Measurements from ENCODE around the gene CELF1. TPM values are rescaled to one million over a fixed set of nuclear protein-coding genes. Genes with fewer than 3 reads are reported as not detected.

Gene CELF1
- total RNA-seq, 1 donor from 2014 or later, result 57.9 TPM

DNA sequence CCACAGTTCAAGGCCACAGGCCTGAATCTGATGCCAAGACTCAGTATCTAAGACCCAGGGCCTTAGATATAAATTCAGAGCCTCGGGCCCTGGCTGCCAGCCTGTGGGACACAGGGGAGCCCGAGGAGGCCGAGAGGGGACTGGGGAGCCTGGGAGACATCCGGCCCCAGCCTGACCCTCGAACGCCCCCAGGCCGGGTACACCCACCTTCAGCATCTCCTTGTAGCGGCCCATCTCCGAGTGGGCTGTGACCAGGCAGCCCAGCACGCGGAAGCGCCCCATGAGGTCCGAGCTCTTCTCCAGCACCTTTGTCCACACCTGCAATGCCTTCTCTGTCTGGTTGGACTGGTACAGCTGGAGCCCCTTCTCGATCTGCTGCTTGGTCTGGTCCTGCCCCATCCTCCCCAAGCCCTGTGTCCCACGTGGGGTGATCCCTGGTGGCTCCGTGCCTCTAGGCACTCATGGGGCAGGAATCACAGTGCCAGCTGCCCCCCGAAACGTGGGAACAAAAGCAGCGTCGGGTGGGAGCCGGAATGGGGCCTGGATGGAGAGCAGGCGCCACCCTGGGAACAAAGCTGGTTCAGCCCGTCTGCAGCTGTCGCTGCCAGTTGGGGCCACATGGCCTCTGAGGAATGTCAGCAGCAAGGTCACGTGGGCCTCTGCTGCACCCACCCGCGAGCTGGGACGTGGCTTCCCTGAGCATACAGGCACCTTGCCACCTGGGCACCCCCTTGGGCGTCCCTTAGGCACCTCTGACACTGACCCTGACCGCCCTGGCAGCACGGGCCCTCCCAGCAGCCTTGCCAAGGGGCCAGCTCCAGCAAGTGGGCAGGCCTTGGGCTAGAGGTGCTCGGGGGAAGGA lies 104.1 kb downstream of the CELF1 start, which contains the start of gene RAPSN:
Gene RAPSN, minus strand, starts transcription at position 571 of the 862 bp plus-strand sequence. Its CDS starts 172 bp downstream, at position 399.
- DNase-seq (ENCODE audit: low read depth in 2 of 2), result no peak

- DNase-seq (ENCODE audit: low read depth in 2 of 2), result no peak
Observed at GRCh38 chr11:47447906-47448305, 105.0 kb downstream of the CELF1 start.

DNA sequence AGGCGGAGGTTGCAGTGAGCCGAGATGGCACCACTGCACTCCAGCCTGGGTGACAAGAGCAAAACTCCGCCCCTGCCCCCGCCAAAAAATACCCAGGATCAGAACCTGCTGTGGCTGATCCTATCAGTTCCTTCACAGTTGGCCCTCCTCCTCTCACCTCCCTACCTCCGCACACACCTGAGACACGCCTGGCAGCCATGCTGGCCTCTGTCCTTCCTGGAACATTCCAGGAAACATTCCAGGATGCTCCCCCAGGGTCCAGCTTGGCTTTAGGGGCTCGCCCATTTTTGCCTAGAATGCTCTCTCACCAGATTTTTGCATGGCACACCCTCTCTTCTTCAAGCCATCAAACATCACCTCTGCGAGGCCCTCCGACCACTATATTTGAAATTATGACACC lies 106.1 kb downstream of the CELF1 start:
- no peak for DNase-seq (ENCODE audit: low read depth in 2 of 2)

DNA sequence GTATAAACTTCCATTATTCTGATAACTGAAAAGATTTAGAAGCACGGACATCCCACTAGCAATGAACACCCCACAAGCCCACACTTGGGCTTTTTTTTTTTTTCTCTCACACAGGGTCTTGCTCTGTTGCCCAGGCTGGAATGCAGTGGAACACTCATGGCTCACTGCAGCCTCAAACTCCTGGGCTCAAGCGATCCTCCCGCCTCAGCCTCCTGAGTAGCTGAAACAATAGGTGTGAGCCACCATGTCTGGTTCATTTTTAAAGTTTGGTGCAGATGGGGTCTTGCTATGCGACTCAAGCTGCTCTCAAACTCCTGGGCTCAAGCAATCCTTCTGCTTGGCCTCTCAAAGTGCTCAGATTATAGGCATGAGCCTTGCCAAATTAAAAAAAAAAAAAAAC lies 107.1 kb downstream of the CELF1 start:
- DNase-seq (ENCODE audit: low read depth in 2 of 2), result no peak

- no peak for DNase-seq (ENCODE audit: low read depth in 2 of 2)
Observed at GRCh38 chr11:47443817-47444216, 109.1 kb downstream of the CELF1 start.

- DNase-seq (ENCODE audit: low read depth in 2 of 2), result no peak
Observed at GRCh38 chr11:47443028-47443700, 109.8 kb downstream of the CELF1 start.

DNA sequence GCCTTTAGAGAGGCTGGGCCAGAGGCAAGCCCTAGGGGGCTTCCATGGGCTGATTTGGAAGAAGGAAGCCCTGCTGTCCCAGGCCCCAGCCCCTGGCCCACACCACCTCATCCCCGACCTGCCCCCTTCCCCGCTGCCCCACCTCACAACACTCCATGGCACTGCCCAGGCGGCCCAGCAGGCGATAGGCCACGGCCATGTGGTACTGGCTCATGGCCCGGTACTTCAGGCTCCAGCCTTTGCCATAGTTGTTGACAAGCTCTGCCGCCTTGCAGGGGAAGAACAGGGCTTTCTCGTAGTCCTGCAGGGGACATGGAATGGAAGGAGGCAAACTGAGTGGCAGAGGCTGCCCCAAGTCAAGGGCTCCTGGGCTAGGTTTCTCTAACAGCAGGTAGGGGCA lies 110.4 kb downstream of the CELF1 start:
- no peak for DNase-seq (ENCODE audit: low read depth in 2 of 2)

GRCh38 chr11:47441421-47441820 lies 111.5 kb downstream of the CELF1 start:
- no peak for DNase-seq (ENCODE audit: low read depth in 2 of 2)

GRCh38 chr11:47440054-47440476 lies 112.9 kb downstream of the CELF1 start:
- DNase-seq (ENCODE audit: low read depth in 2 of 2), result no peak

DNA sequence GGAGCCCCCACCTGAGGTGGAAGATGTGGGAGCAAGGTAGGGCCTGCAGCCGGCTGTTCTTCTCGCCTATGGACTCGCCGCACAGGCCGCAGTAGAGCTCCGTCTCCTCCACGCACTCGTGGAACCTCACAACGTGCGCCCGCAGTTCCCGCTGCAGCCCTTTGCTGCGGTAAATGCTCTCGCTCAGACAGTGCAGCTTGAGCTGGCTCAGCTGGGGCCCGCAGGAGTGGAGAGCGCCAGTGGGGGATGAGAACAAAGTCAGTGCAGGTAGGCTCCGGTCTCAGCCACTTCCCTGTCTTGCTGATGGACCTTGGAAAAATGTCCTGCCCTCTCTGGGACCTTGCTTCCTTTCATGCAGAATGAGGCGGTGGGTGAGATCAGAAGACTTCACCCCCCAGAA lies 114.2 kb downstream of the CELF1 start:
- DNase-seq (ENCODE audit: low read depth in 2 of 2), result no peak

DNA sequence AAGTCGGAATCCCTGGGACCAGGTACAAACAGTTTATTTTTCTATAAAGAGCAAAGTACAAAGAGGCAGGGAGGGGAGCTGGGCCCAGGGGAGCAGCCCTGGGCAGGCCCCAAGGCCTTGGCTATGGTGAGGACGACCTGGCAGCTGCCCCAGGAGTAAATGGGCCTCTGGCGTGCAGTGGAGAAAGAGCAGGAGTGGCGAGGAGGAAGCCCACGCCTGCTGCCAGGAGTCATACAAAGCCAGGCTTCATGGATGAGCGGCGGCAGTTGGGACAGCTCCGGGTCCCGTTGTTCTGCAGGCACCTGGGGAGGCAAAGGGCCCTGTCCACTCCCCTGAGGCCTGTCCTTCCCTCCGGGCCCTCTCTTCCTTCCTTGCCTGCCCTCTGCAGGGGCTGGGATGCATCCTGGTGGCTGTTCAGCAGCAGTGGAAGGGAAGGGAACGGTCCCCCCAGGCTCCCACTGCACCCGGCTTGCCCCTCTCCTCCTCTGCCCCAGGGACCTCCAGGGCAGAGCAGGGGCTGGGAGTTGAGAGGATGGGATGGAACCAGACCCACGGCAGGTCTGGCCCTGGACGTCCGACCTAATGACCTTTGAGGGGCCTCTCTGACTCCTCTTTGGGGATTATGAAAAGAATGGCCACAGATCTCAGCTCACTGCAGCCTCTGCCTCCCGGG lies 115.0 kb downstream of the CELF1 start:
- no peak for DNase-seq (ENCODE audit: low read depth in 2 of 2)

DNA sequence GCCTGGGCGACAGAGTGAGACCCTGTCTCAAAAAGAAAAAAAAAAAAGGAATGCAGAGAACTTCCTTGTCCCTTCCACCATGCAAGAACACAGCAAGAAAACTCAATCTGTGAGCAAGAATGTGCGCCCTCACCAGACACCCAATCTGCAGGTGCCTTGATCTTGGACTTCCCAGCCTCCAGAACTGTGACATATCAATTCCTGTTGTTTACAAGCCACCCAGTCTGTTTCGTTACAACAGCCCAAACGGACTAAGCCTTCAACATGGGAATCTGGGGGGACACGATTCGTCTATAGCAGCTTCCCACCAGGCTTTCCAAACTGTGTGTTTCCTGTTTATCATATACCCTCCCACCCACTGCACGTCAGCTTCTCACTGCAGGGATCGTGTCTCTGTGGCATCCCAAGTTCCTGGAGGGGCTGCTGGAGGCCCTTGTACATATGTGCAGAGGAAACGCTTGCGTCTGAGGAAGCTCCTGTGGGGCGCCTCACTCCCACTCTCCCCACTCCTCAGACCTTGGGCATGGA lies 115.7 kb downstream of the CELF1 start:
- DNase-seq (ENCODE audit: low read depth in 2 of 2), result no peak

GRCh38 chr11:47436726-47437125 lies 116.2 kb downstream of the CELF1 start:
- no peak for DNase-seq (ENCODE audit: low read depth in 2 of 2)

DNA sequence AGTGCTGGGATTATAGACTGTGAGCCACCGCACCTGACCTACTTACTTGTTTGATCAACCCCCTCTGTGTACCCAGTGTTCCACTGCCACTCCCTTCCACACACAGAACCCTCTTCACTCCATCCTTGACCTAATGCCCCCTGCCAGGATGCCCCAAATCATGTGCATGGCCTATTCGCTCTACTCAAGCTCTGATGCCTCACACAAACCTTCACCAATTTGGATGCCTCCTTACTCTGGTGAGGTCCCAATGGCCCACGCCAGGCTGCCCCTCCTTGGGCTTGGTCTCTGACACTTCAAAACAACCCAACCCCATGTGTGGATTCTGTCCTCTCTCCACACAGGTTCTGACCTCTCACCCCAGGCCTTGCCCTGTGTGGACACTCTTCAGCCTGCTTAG lies 117.2 kb downstream of the CELF1 start:
- DNase-seq (ENCODE audit: low read depth in 2 of 2), result no peak

DNA sequence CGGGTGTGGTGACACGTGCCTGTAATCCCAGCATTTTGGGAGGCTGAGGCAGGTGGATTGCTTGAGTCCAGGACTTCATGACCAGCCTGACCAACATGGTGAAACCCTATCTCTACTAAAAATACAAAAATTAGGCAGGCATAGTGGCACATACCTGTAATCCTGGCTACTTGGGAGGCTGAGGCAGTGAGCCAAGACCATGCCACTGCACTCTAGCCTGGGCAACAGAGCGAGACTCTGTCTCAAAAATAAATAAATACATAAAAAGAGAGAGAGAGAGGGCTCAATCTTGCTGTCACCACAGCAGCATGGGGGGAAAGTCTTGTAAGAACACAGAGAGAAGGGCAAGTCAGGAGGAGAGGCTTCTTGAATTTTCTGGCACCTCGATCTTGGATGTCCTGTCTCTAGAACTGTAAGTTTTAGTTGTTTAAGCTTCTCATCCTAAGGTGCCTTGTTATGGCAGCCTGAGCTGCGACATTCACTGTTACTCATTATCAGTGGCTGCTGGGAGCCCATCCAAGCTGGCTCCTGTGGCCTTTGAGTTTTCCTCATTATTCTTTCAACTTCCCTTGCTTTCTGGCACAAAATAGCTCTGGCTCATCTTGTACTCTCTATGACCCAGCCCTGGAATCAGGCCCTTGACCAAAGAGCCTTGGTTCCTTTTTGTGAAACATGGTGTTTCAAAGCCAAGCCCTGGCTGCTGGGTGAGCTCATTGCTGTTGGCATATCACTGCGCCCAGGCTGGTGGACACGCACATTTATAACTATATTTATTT lies 118.7 kb downstream of the CELF1 start:
- peak; percentile 28 to 40 for DNase-seq (ENCODE audit: low read depth in 2 of 2)

GRCh38 chr11:47433157-47433556 lies 119.8 kb downstream of the CELF1 start:
- no peak for DNase-seq (ENCODE audit: low read depth in 2 of 2)

GRCh38 chr11:47431356-47432083 lies 121.4 kb downstream of the CELF1 start:
- no peak for DNase-seq (ENCODE audit: low read depth in 2 of 2)

DNA sequence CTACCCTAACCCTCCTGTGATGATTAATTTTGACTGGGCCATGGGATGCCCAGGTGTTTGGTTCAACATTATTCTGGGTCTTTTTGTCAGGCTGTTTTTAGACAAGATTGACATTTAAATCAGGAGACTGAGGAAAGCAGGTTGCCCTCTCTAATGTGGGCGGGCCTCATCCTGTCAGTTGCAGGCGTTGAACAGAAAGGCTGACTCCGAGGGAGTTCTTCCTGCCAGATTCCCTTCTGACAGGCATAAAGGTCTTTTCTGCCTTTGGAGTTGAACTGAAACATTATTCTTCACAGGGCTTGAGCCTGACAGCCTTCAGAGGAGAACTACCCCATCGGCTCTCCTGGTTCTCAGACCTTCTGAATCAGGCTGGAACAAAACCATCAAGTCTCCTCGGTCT lies 122.4 kb downstream of the CELF1 start:
- no peak for DNase-seq (ENCODE audit: low read depth in 2 of 2)

- DNase-seq (ENCODE audit: low read depth in 2 of 2), result peak; percentile 89 to 96
Observed at GRCh38 chr11:47426062-47426956, 126.6 kb downstream of the CELF1 start, which contains the start of gene PSMC3. Gene PSMC3 (minus strand): TSS chr11:47426439. CDS start chr11:47426279, 160 bp downstream.
